Measurements from ENCODE around the gene NEMF.
"Not testable (repeated sequence)": the region's sequence is repeated elsewhere in the genome, so short reads cannot be mapped to it uniquely, and the experiment has no call there.

NEMF gene

DNA sequence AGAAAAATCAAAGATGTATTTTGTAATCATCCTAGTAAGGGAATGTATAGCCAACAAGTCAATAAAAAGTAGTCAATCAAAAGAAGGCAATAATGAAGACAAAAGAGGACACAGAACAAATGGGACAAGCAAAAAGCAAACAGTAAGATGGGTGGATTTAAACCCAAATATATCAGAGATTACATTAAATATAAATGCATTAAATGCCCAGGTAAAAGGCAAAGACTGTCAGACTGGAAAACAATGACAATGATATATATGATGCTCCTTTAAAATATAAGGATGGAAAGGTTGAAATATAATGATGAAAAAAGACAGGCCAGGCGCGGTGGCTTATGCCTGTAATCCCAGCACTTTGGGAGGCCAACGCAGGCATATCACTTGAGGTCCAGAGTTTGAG lies 35.7 kb downstream of the NEMF start:
- TF ChIP-seq CTCF (IDR thresholded peaks at IDR 0.05; ENCODE audit: control insufficient read depth, insufficient read depth, low read depth, low read length, missing control alignments): no peak
- no peak overlapping the region for H3K4me3 ChIP-seq (ENCODE audit: control insufficient read depth, low read depth, low read length)
- no peak for DNase-seq (ENCODE audit: low read depth)

DNA sequence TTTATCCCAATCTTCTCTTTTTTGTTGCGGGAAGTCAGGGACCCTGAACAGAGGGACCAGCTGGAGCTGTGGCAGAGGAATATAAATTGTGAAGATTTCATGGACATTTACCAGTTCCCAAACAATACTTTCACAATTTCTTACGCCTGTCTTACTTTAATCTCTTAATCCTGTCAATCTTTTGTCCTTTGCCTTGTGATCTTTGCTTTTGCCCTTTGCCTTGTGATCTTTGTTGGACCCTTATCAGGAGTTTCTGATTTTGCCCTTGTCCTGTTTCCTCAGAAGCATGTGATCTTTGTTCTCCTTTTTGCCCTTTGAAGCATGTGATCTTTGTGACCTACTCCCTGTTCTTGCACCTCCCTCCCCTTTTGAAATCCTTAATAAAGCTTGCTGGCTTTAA lies 36.5 kb downstream of the NEMF start:
- H3K4me3 ChIP-seq (ENCODE audit: control insufficient read depth, low read depth, low read length); DNase-seq (ENCODE audit: low read depth): not testable (repeated sequence)

GRCh38 chr14:49808780-49809179 lies 43.8 kb downstream of the NEMF start:
- H3K4me3 ChIP-seq (ENCODE audit: control insufficient read depth, low read depth, low read length): no peak overlapping the region
- no peak for TF ChIP-seq CTCF (IDR thresholded peaks at IDR 0.05; ENCODE audit: control insufficient read depth, insufficient read depth, low read depth, low read length, missing control alignments)
- DNase-seq (ENCODE audit: low read depth): no peak

- no peak for TF ChIP-seq CTCF (IDR thresholded peaks at IDR 0.05; ENCODE audit: control insufficient read depth, insufficient read depth, low read depth, low read length, missing control alignments)
- no peak overlapping the region for H3K4me3 ChIP-seq (ENCODE audit: control insufficient read depth, low read depth, low read length)
- DNase-seq (ENCODE audit: low read depth): no peak
These were observed 56.6 kb downstream of the NEMF start for GRCh38 chr14:49796025-49796424.

DNA sequence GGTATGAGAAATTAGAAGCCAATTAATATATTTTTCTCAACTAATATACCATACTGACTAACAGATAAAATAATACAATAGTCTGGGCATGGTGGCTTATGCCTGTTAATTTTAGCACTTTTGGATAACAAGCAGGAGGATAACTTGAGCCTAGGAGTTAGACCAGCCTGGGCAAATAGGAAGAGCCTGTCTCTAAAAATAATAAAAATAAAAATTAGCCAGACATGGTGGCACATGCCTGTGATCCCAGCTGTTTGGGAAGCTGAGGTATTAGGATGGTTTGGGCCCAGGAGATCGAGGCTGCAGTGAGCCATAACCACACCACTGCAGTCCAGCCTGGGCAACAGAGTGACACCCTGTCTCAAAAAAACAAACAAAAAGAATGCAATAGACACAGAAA lies 60.0 kb downstream of the NEMF start:
- DNase-seq (ENCODE audit: low read depth): no peak
- no peak for TF ChIP-seq CTCF (IDR thresholded peaks at IDR 0.05; ENCODE audit: control insufficient read depth, insufficient read depth, low read depth, low read length, missing control alignments)
- H3K4me3 ChIP-seq (ENCODE audit: control insufficient read depth, low read depth, low read length): no peak overlapping the region

- DNase-seq (ENCODE audit: low read depth): no peak
- no peak for TF ChIP-seq CTCF (IDR thresholded peaks at IDR 0.05; ENCODE audit: control insufficient read depth, insufficient read depth, low read depth, low read length, missing control alignments)
- no peak overlapping the region for H3K4me3 ChIP-seq (ENCODE audit: control insufficient read depth, low read depth, low read length)
These were observed 66.3 kb downstream of the NEMF start for GRCh38 chr14:49786315-49786714.

DNA sequence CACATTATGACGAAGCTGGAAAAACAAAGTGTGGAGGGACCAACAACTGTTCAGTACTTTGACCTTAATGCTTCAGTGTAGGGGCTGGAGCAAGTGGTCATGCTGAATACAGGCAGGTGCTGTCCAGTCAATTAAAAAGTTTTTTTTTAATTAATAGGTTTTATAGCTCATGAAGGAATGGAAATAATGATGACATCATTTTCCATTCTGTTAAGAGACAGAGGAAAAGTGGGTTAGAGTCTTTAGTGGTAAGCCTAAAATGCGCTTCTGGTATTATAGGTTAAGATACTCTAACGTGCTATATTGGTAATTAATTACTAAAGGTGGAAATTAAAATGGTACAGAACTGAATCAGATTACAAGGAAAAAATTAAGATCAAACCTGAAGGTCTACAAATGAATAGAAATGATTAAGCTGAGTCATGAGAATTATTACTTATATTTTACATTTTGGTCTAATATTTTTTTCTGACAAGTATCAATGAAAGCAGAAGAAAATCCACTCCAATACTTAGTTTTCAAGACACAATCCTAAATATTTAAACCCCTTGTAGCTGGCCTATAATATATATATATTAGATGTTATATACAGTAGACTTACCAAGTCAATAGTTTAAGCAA lies 69.1 kb downstream of the NEMF start:
- DNase-seq (ENCODE audit: low read depth): no peak
- no peak overlapping the region for H3K4me3 ChIP-seq (ENCODE audit: control insufficient read depth, low read depth, low read length)
- no peak for TF ChIP-seq CTCF (IDR thresholded peaks at IDR 0.05; ENCODE audit: control insufficient read depth, insufficient read depth, low read depth, low read length, missing control alignments)

GRCh38 chr14:49781040-49781439 lies 71.5 kb downstream of the NEMF start:
- DNase-seq (ENCODE audit: low read depth); H3K4me3 ChIP-seq (ENCODE audit: control insufficient read depth, low read depth, low read length): not testable (repeated sequence)

Data from AG09309 (cell line).